Measurements from ENCODE around the gene CPAMD8. TPM values are rescaled to one million over a fixed set of nuclear protein-coding genes. Genes with fewer than 3 reads are reported as not detected.
"Not testable (repeated sequence)": the region's sequence is repeated elsewhere in the genome, so short reads cannot be mapped to it uniquely, and the experiment has no call there.

CPAMD8 gene
- total and polyA plus RNA-seq, 9 of the 15 experiments (the other 6 are each of a cell fraction or from before 2014, with no cell fraction given): 0.20 to 2.1 (median 1.3) TPM

DNA sequence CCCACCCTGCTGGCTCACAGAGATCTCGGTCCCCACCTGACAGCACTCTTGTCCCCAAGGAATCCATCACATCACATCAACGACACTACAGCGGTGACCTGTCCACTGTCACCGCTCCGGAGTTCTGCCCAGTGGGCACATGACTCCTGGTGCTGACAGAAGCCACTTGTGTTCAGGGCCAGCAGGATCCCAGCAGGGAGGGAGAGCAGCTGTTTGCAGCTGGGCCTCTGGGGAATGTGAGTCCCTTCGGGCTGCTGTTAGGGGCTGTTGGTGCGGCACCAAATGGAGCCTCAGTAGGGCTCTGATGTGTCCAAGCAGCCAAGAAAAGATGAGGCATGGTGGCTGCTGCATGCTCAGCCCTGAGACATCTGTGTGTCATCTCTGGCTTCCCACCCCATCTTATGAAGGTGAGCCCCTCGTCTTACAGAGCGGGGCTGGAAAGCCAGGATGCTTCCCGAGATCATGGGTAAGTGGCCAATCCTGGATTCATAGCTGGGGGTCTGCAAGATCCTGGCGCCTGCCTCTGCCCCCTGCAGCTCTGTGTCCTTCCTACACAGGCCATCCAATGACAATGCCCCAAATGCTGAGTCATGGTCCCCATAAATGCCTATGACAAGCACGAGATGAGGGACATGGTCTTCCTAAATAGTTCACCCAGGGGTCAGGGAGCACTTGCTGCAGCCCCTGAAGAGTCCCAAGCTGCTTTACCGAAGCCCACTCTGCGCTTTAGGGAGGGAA is 81.8 kb downstream of the CPAMD8 start (continued):
- TF ChIP-seq THRAP3 (IDR thresholded peaks at IDR 0.05; ENCODE audit: borderline replicate concordance) (no peak), ZNF143 (CRISPR knock-in tag; IDR thresholded peaks at IDR 0.05) (no peak), NFE2L1 (tag; IDR thresholded peaks at IDR 0.05; ENCODE audit: borderline replicate concordance, low read depth) (peak; percentile 85), PRPF4 (IDR thresholded peaks at IDR 0.05; ENCODE audit: insufficient read depth, low read depth, low read length, poor library complexity, severe bottlenecking) (no peak), C11orf30 (IDR thresholded peaks at IDR 0.05; ENCODE audit: low read depth) (peak; percentile 87), ZNF23 (CRISPR knock-in tag; IDR thresholded peaks at IDR 0.05) (no peak), MIER1 (IDR thresholded peaks at IDR 0.05; ENCODE audit: low read depth) (no peak), MCM3 (IDR thresholded peaks at IDR 0.05) (no peak)

DNA sequence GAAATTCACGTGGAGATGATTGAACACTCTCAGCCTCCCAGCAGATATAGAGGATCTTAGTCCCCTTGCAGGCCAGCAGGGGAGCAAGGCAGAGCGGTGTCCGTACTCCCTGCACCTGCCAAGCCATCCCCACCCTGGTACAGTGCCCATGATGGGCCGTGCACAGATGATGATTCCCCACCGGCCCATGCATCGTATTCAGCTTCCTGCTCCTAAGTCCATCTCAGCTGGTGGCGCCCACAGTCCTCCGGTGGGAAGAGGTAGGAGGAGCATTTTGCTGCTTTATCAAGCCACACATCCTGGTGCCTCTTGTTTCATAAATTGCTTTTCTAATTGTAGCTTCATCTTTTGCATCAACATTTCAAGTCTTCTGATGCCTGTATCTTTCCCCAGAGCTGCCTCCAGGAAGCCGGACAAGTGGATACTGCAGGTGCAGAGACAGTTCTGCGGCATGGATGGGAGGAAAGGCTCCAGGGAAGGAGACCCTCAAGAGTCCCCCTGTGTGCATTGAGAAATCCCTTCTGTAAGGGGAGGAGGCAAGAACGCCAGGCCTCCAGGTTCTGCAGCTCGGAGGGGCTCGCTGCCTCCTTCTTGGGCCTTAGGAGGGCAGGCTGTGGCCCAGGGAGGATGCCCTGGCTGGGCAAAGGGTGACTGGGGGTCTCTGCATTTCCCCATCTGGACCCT is 82.5 kb downstream of the CPAMD8 start:
- Histone ChIP-seq H3K27ac (ENCODE audit: extremely low read depth, low read depth, low read length) (no peak overlapping the region), H3K36me3 (ENCODE audit: control insufficient read depth, insufficient read depth, low read length) (no peaks in the 10 kb centered on the region), H3K9ac (ENCODE audit: insufficient read depth in 1 of 2, low read depth in 2 of 2, low read length in 2 of 2) (no peak overlapping the region), H3K4me2 (ENCODE audit: insufficient read depth, low read length) (no peak overlapping the region), H3K27me3 (ENCODE audit: control insufficient read depth in 2 of 2, insufficient read depth in 2 of 2, low read length in 2 of 2) (peaks cover 1 to 15% of the 10 kb centered on the region in 2 experiments; a peak in 3 of 5 replicates), H3K9me1 (ENCODE audit: control insufficient read depth, insufficient read depth, low read length) (no peaks in the 10 kb centered on the region), H2AFZ (ENCODE audit: low read depth, low read length) (no peak overlapping the region), H3K79me2 (ENCODE audit: control insufficient read depth, insufficient read depth, low read length) (no peaks in the 10 kb centered on the region), H3K4me1 (replicated peaks in 1 of 2; ENCODE audit: control insufficient read depth in 2 of 2, insufficient read depth in 2 of 2, low read length in 2 of 2) (peaks cover 2 to 3% of the 10 kb centered on the region in 2 experiments; a peak in 4 of 5 replicates), H4K20me1 (replicated peaks; ENCODE audit: control insufficient read depth, insufficient read depth, low read length) (no peaks in the 10 kb centered on the region), H3K4me3 (no peak overlapping the region), H3K9me3 (replicated peaks; ENCODE audit: control insufficient read depth, insufficient read depth, low read depth, low read length) (no peaks in the 10 kb centered on the region)
- DNase-seq (ENCODE audit: extremely low read depth in 1 of 4, low spot score in 3 of 4) (peak in 2 of 4 experiments; percentile 3 to 5), ATAC-seq (no peak), FAIRE-seq (no peak)
- in situ Hi-C loops (cut with MboI): no loop called here
- no TSS peak for BruUV-seq (replicated peaks)
- 8% methylated on average over 13 of the region's 13 CpGs for WGBS (ENCODE audit: insufficient coverage, low coverage, missing lambda C conversion rate)
- CTCF ChIA-PET (ENCODE audit: low intra/inter-chr PET ratio): no interaction called here
- POLR2A ChIA-PET: no interaction called here
- no peak for TF ChIP-seq ZNF224 (CRISPR knock-in tag; IDR thresholded peaks at IDR 0.05)
- no peak for TF ChIP-seq NR1H2 (CRISPR knock-in tag; IDR thresholded peaks at IDR 0.05)
- no peak for TF ChIP-seq CXXC5 (CRISPR knock-in tag; IDR thresholded peaks at IDR 0.05)
- TF ChIP-seq ZNF121 (CRISPR knock-in tag; conservative IDR thresholded peaks at IDR 0.05): no peak
- TF ChIP-seq SAFB (IDR thresholded peaks at IDR 0.05; ENCODE audit: borderline replicate concordance, low read depth, low read length): no peak
- intact Hi-C loops (cut with micrococcal nuclease): no loop called here

DNA sequence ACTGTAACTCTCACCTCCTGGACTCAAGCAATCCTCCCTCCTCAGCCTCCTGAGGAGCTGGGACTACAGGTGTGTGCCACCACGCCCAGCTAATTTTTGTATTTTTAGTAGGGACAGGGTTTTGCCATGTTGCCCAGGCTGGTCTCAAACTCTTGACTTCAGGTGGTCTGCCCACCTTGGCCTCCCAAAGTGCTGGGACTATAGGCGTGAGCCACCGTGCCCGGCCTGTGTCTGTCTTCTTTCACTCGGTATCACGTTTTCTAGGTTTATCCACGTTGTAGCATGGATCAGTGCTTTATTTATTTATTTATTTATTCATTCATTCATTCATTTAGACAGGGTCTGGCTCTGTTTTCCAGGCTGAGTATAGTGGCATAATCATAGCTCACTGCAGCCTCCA is 83.5 kb downstream of the CPAMD8 start:
- H3K79me2 ChIP-seq (ENCODE audit: control insufficient read depth, insufficient read depth, low read length); H3K4me2 ChIP-seq (ENCODE audit: insufficient read depth, low read length); H3K9ac ChIP-seq (ENCODE audit: insufficient read depth in 1 of 2, low read depth in 2 of 2, low read length in 2 of 2); H3K9me1 ChIP-seq (ENCODE audit: control insufficient read depth, insufficient read depth, low read length); BruUV-seq (replicated peaks); in situ Hi-C loops (cut with MboI); FAIRE-seq; H4K20me1 ChIP-seq (replicated peaks; ENCODE audit: control insufficient read depth, insufficient read depth, low read length); H2AFZ ChIP-seq (ENCODE audit: low read depth, low read length); H3K27ac ChIP-seq (ENCODE audit: extremely low read depth, low read depth, low read length); DNase-seq (ENCODE audit: extremely low read depth in 1 of 4, low spot score in 3 of 4); ATAC-seq; intact Hi-C loops (cut with micrococcal nuclease); H3K9me3 ChIP-seq (replicated peaks; ENCODE audit: control insufficient read depth, insufficient read depth, low read depth, low read length); H3K4me3 ChIP-seq; H3K4me1 ChIP-seq (replicated peaks in 1 of 2; ENCODE audit: control insufficient read depth in 2 of 2, insufficient read depth in 2 of 2, low read length in 2 of 2); H3K36me3 ChIP-seq (ENCODE audit: control insufficient read depth, insufficient read depth, low read length); CTCF ChIA-PET (ENCODE audit: low intra/inter-chr PET ratio): not testable (repeated sequence)
- POLR2A ChIA-PET: interaction anchor here (0.7 kb wide), 1 partner anchor 11 kb away, joined by 3 read pairs; no protein-coding TSS in a partner anchor
- H3K27me3 ChIP-seq (ENCODE audit: control insufficient read depth in 2 of 2, insufficient read depth in 2 of 2, low read length in 2 of 2): peaks cover under 1 to 23% of the 10 kb centered on the region in 2 experiments; a peak in 2 of 5 replicates
- WGBS (ENCODE audit: insufficient coverage, low coverage, missing lambda C conversion rate): 1% methylated on average over 7 of the region's 7 CpGs
